GM12801 (cell line): ENCODE data around the gene TMEM89.

Source experiments
- TF ChIP-seq, protein P1 (sequence below): IDR thresholded peaks from one replicate; pipeline ENCODE4 v1.5.1; 2011; ENCODE audit warnings: control low read depth; ENCODE audit not compliant: insufficient read length; ENCODE audit errors: extremely low read depth

The TMEM89 gene

DNA sequence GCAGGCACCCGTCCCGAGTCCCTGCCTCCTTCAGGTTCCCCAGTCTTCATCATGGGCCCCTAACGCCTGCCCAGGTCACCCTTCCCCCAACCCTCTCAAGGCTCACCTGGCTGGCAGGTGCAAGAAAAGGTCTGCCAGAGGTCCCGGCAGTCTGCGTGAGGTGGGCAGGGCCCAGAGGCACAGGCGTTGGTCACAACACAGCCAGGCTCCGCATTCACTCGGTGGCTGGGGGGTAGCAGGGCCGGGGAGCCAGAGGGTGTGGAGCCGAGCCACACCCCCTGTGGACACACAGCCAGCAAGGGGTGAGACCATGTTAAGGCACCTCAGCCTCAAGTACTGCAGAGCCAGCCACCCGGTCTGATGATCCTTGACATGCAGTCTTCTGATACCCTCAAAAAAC lies 30.2 kb upstream of the TMEM89 start:
- TF ChIP-seq, protein P1, sequence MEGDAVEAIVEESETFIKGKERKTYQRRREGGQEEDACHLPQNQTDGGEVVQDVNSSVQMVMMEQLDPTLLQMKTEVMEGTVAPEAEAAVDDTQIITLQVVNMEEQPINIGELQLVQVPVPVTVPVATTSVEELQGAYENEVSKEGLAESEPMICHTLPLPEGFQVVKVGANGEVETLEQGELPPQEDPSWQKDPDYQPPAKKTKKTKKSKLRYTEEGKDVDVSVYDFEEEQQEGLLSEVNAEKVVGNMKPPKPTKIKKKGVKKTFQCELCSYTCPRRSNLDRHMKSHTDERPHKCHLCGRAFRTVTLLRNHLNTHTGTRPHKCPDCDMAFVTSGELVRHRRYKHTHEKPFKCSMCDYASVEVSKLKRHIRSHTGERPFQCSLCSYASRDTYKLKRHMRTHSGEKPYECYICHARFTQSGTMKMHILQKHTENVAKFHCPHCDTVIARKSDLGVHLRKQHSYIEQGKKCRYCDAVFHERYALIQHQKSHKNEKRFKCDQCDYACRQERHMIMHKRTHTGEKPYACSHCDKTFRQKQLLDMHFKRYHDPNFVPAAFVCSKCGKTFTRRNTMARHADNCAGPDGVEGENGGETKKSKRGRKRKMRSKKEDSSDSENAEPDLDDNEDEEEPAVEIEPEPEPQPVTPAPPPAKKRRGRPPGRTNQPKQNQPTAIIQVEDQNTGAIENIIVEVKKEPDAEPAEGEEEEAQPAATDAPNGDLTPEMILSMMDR = no peak

DNA sequence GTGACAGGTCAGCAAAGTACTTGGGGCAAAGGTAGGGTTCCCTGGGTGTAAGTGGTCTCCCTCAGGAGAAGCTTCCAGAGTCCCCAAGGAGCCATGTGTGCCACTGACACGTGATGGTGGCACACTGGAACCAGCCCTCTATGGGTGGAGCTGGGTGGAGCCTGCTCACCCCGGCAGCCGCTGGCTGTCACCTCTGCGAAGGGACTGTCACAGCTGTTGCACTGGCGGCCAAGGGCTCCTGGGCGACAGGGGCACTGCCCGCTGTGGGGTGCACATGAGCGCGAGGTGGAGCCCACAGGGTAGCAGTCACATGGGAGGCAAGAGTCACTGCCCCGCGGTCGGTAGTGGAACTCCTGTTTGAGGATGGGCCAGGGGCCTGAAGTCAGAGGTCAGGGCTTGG lies 29.2 kb upstream of the TMEM89 start:
- TF ChIP-seq, protein P1 = no peak

DNA sequence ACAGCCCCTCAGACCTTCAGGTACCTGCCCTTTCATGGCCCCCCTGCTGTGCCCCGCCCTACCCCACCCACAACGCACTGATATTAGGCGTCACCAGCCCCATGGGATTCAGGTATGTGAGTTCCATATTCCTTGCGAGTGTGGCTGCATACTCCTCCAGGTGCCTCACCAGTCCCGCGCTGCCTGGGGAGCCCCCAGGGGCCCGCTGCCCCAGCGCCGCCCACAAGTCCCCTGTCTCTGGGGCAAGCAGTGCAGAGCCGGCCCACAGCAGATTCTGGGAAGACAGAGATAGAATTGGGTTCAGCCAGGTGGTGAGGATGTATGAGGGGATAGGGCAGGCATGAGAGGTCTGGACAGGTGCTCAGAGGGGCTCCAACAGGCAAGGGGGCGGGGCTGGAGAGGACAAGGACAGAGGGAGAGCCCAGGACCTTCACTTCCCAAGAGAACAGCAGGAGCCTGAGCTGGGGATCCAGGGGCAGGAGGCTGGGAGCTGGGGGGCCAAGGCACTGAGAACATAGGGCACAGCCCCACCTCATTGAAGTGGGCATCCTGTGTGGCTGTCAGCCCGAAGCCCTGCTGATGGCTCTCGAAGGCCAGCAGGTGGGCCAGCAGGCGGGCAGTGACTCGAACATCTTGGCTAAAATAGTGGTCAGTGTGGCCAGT lies 26.8 kb upstream of the TMEM89 start:
- TF ChIP-seq, protein P1 = no peak

DNA sequence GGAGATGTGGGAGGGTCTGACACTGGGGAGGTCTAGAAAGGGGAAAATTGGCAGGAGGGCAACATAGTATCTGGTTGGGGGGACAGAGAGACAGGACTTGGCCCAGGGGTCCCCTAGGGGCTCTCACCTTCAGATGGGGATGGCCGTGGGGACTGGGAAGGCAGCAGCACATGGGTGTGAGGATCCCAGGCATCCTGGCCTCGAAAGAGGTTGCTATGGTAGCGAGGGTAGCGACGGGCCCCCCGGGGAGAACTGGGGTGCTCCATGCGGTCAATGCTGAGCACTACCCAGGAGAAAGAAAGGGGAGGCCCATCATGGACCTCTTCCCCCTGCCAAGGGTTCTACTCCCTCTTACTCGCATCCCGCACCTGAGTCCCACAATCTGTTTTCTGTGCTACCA lies 26.1 kb upstream of the TMEM89 start:
- TF ChIP-seq, protein P1 = no peak

DNA sequence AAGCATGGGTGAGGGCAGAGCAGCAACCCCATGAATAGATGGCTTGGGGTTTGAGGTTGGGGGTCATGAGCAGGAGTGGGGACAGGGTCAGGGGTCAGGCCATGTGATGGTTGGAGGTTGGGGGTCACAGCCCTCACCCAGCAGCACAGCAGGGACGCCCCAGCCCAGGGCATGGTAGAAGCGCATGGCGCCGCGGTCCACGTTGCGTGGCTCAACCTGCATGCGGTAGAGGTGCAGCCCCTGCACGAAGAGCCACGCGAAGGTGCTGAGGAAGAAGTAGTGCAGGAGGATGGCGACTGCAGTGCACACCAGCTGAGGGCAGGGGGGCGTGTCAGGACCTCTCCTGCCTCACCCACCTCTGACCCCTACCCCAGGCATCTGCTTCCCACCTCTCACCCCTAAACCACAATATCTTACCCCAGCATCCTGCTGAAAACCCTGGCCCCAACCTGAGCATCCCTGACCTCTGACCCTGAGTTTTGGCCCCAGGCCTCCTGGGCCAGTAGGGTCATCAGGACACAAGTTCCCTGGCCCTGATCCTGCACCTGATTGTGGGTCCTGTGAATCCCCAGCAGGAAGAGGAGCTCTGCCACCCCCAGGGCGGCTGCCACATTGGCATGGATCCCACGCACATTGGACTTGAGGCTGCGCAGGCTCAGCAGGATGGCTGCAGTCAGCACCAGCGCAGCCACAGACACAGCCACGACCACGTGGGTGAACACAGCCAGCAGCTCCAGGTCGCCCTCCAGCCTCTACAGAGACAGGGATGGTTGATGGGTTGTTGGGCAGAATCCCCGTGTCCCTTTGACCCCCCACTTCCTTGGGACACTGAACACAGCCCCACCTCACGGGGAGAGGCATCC lies 23.6 kb upstream of the TMEM89 start:
- TF ChIP-seq, protein P1 = no peak

DNA sequence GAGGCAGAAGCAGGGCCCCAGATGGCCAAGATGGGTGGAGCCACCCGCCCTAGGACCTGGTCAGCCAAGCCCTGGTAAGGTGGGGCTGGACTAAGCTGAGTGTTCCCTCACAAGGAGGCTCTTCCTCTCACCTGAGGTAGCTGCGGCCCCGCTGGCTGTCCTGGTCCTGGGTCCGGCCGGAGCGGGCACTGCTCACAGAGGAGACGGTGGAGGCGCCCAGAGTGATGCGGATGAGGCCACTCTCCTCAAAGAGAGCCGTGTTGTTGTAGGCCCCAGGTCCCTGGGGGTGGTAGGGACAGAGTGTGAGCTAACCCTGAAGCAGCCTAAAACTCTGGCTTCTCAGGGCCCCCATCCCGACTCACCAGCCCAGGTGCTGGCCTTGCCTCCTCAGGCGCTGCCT lies 21.0 kb upstream of the TMEM89 start:
- TF ChIP-seq, protein P1 = no peak

GRCh38 chr3:48641396-48641795 lies 19.8 kb upstream of the TMEM89 start:
- TF ChIP-seq, protein P1 = no peak
